ENCODE data around the gene SCUBE1.

GRCh38 chr22:43267332-43267980 is 75.7 kb downstream of the SCUBE1 start:
- TF ChIP-seq, protein P1, sequence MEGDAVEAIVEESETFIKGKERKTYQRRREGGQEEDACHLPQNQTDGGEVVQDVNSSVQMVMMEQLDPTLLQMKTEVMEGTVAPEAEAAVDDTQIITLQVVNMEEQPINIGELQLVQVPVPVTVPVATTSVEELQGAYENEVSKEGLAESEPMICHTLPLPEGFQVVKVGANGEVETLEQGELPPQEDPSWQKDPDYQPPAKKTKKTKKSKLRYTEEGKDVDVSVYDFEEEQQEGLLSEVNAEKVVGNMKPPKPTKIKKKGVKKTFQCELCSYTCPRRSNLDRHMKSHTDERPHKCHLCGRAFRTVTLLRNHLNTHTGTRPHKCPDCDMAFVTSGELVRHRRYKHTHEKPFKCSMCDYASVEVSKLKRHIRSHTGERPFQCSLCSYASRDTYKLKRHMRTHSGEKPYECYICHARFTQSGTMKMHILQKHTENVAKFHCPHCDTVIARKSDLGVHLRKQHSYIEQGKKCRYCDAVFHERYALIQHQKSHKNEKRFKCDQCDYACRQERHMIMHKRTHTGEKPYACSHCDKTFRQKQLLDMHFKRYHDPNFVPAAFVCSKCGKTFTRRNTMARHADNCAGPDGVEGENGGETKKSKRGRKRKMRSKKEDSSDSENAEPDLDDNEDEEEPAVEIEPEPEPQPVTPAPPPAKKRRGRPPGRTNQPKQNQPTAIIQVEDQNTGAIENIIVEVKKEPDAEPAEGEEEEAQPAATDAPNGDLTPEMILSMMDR (conservative IDR thresholded peaks at IDR 0.05; ENCODE audit: low read depth, low read length) = no peak
- TF ChIP-seq MAZ (IDR thresholded peaks at IDR 0.05; ENCODE audit: borderline replicate concordance, low read depth, low read length) (no peak), BHLHE40 (IDR thresholded peaks at IDR 0.05; ENCODE audit: low read depth, low read length) (no peak), POLR2A (IDR thresholded peaks at IDR 0.05; ENCODE audit: low read depth, low read length) (no peak), RCOR1 (IDR thresholded peaks at IDR 0.05; ENCODE audit: insufficient replicate concordance, low read length) (no peak), FOS (IDR thresholded peaks at IDR 0.05; ENCODE audit: low read depth, low read length) (no peak), MAFK (IDR thresholded peaks at IDR 0.05; ENCODE audit: low read depth, low read length) (no peak), SMC3 (IDR thresholded peaks at IDR 0.05; ENCODE audit: low read depth, low read length) (no peak), MXI1 (IDR thresholded peaks at IDR 0.05; ENCODE audit: borderline replicate concordance, low read depth, low read length) (no peak), CEBPB (IDR thresholded peaks at IDR 0.05; ENCODE audit: low read depth, low read length) (no peak)
- TF ChIP-seq, protein P2, sequence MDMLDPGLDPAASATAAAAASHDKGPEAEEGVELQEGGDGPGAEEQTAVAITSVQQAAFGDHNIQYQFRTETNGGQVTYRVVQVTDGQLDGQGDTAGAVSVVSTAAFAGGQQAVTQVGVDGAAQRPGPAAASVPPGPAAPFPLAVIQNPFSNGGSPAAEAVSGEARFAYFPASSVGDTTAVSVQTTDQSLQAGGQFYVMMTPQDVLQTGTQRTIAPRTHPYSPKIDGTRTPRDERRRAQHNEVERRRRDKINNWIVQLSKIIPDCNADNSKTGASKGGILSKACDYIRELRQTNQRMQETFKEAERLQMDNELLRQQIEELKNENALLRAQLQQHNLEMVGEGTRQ (IDR thresholded peaks at IDR 0.05; ENCODE audit: low read depth, low read length) = no peak

Data from IMR-90 (cell line).